ENCODE data around the gene MMADHC. TPM values are rescaled to one million over a fixed set of nuclear protein-coding genes. Genes with fewer than 3 reads are reported as not detected.

MMADHC gene
- total RNA-seq, 4 donors from 2014 or later: 58.5 to 96.5 (median 92.5) TPM

- ATAC-seq (ENCODE audit: low FRiP score) (no peak), DNase-seq (ENCODE audit: low spot score) (no peak)
- no peak for TF ChIP-seq CTCF (IDR thresholded peaks at IDR 0.05)
These were observed 7.7 kb upstream of the MMADHC start for GRCh38 chr2:149595056-149595963.

GRCh38 chr2:149594411-149594810 is 6.8 kb upstream of the MMADHC start:
- no peak for DNase-seq (ENCODE audit: low spot score)
- TF ChIP-seq CTCF (IDR thresholded peaks at IDR 0.05): no peak
- ATAC-seq (ENCODE audit: low FRiP score): no peak

- ATAC-seq (ENCODE audit: low FRiP score) (no peak), DNase-seq (ENCODE audit: low spot score) (no peak)
- no peak for TF ChIP-seq CTCF (IDR thresholded peaks at IDR 0.05)
These were observed 444 bp upstream of the MMADHC start for GRCh38 chr2:149587950-149588487.

- no peak for TF ChIP-seq CTCF (IDR thresholded peaks at IDR 0.05)
- ATAC-seq (ENCODE audit: low FRiP score): no peak
- DNase-seq (ENCODE audit: low spot score): no peak
These were observed 716 bp downstream of the MMADHC start for GRCh38 chr2:149586898-149587219.

GRCh38 chr2:149586063-149586462 is 1.5 kb downstream of the MMADHC start:
- no peak for DNase-seq (ENCODE audit: low spot score)
- ATAC-seq (ENCODE audit: low FRiP score): no peak
- no peak for TF ChIP-seq CTCF (IDR thresholded peaks at IDR 0.05)

- TF ChIP-seq CTCF (IDR thresholded peaks at IDR 0.05): no peak
- DNase-seq (ENCODE audit: low spot score): no peak
These were observed 2.2 kb downstream of the MMADHC start for GRCh38 chr2:149585166-149585885.

More at GRCh38 chr2:149585166-149585885, 2.2 kb downstream of the MMADHC start:
- ATAC-seq (ENCODE audit: low FRiP score): no peak
